Trophoblast cell (in vitro differentiated cells and primary cell): Measurements from ENCODE around the gene DISC1.

Experiments used
- DNase-seq, 2 donors: peaks; one replicate each; pipeline ENCODE4 v3.0.0-alpha.2; 2016
- H2AFZ ChIP-seq: 2 replicates; pipeline ENCODE4 v1.6.1; 2013; ENCODE audit warnings: low read length, moderate library complexity, mild to moderate bottlenecking; ENCODE audit not compliant: insufficient read depth, poor library complexity
- H2AK5ac ChIP-seq: 2 replicates; pipeline ENCODE4 v1.6.1; 2013; ENCODE audit warnings: mild to moderate bottlenecking, low read length
- H2BK120ac ChIP-seq: 2 replicates; pipeline ENCODE4 v1.6.1; 2013; ENCODE audit warnings: low read length, mild to moderate bottlenecking, moderate library complexity; ENCODE audit not compliant: insufficient read depth, poor library complexity
- H2BK12ac ChIP-seq: 2 replicates; pipeline ENCODE4 v1.6.1; 2013; ENCODE audit warnings: mild to moderate bottlenecking, low read length, moderate library complexity
- H2BK5ac ChIP-seq: 2 replicates; pipeline ENCODE4 v1.6.1; 2013; ENCODE audit warnings: low read length, low read depth, moderate library complexity, mild to moderate bottlenecking; ENCODE audit not compliant: poor library complexity
- H3K14ac ChIP-seq: 2 replicates; pipeline ENCODE4 v1.6.1; 2013; ENCODE audit warnings: mild to moderate bottlenecking, low read length
- H3K18ac ChIP-seq: 2 replicates; pipeline ENCODE4 v1.6.1; 2013; ENCODE audit warnings: mild to moderate bottlenecking, low read length
- H3K23ac ChIP-seq: 2 replicates; pipeline ENCODE4 v1.6.1; 2013; ENCODE audit warnings: low read length
- H3K27ac ChIP-seq: 2 replicates; pipeline ENCODE4 v1.5.1; 2013; ENCODE audit warnings: low read depth, mild to moderate bottlenecking, inconsistent platforms, low read length, moderate library complexity
- H3K27me3 ChIP-seq: 2 replicates; pipeline ENCODE4 v1.6.1; 2013; ENCODE audit warnings: inconsistent platforms, mild to moderate bottlenecking, low read length, moderate library complexity; ENCODE audit not compliant: insufficient read depth
- H3K36me3 ChIP-seq, 2 experiments: 1 replicate in 1 of 2; 2 replicates in 1 of 2; pipeline ENCODE4 v1.6.1; 2013; ENCODE audit warnings: low read length in 2 of 2, mild to moderate bottlenecking in 2 of 2, moderate library complexity in 1 of 2; ENCODE audit not compliant: insufficient read depth in 2 of 2, control insufficient read depth in 1 of 2
- H3K4ac ChIP-seq: 2 replicates; pipeline ENCODE4 v1.6.1; 2013; ENCODE audit warnings: low read depth, mild to moderate bottlenecking, low read length, moderate library complexity
- H3K4me1 ChIP-seq, 2 experiments: 1 replicate in 1 of 2; 2 replicates in 1 of 2; pipeline ENCODE4 v1.6.1; 2013; ENCODE audit warnings: low read length in 2 of 2, mild to moderate bottlenecking in 2 of 2, moderate library complexity in 1 of 2; ENCODE audit not compliant: insufficient read depth in 2 of 2, control insufficient read depth in 1 of 2
- H3K4me2 ChIP-seq: 2 replicates; pipeline ENCODE4 v1.6.1; 2013; ENCODE audit warnings: inconsistent platforms, mild to moderate bottlenecking, low read length, moderate library complexity
- H3K4me3 ChIP-seq: 2 replicates; pipeline ENCODE4 v1.5.1; 2013; ENCODE audit warnings: mild to moderate bottlenecking, low read depth, low read length, inconsistent platforms
- H3K79me1 ChIP-seq: one replicate; pipeline ENCODE4 v1.6.1; 2013; ENCODE audit warnings: low read length
- H3K79me2 ChIP-seq: 2 replicates; pipeline ENCODE4 v1.6.1; 2013; ENCODE audit warnings: low read length, mild to moderate bottlenecking; ENCODE audit not compliant: control insufficient read depth, insufficient read depth, poor library complexity
- H3K9ac ChIP-seq: 2 replicates; pipeline ENCODE4 v1.6.1; 2013; ENCODE audit warnings: mild to moderate bottlenecking, low read length
- H3K9me3 ChIP-seq: 2 replicates; pipeline ENCODE4 v1.6.1; 2013; ENCODE audit warnings: low read depth, mild to moderate bottlenecking, control low read depth, inconsistent platforms, low read length; ENCODE audit not compliant: insufficient read depth
- H4K12ac ChIP-seq: 2 replicates; pipeline ENCODE4 v1.6.1; 2013; ENCODE audit warnings: low read depth, mild to moderate bottlenecking, low read length, moderate library complexity
- H4K8ac ChIP-seq: 2 replicates; pipeline ENCODE4 v1.6.1; 2013; ENCODE audit warnings: low read depth, mild to moderate bottlenecking, low read length, moderate library complexity
- H4K91ac ChIP-seq: one replicate; pipeline ENCODE4 v1.6.1; 2013; ENCODE audit warnings: low read depth, mild to moderate bottlenecking, low read length, moderate library complexity
- whole genome bisulfite sequencing: extraction: QIAGEN DNeasy Blood & Tissue Kit; methylation state at CpG from one replicate; pipeline ENCODE4 v1.1.7; 2013; ENCODE audit warnings: missing lambda C conversion rate; ENCODE audit not compliant: insufficient read length, insufficient coverage; ENCODE audit errors: extremely low coverage; 5-methylcytosine and 5-hydroxymethylcytosine counted together

DISC1 gene

GRCh38 chr1:232057896-232058274 is 431.3 kb downstream of the DISC1 start:
- no CpG with 5 or more reads among the region's 1 CpG for WGBS
- Histone ChIP-seq H2AK5ac (no peak overlapping the region), H3K4me1 (no peaks in the 10 kb centered on the region), H4K91ac (no peak overlapping the region), H3K9me3 (peaks cover 2% of the 10 kb centered on the region), H3K4ac (no peak overlapping the region), H3K18ac (no peak overlapping the region), H4K8ac (no peak overlapping the region), H4K12ac (no peak overlapping the region), H3K27me3 (peaks cover 1% of the 10 kb centered on the region), H3K36me3 (no peaks in the 10 kb centered on the region), H2BK12ac (no peak overlapping the region), H3K9ac (no peak overlapping the region), H3K27ac (no peak overlapping the region), H2BK120ac (no peak overlapping the region), H3K79me2 (no peaks in the 10 kb centered on the region), H3K14ac (no peak overlapping the region), H2AFZ (no peak overlapping the region), H3K4me2 (no peak overlapping the region), H3K4me3 (no peak overlapping the region), H3K23ac (no peak overlapping the region), H2BK5ac (no peak overlapping the region), H3K79me1 (no peaks in the 10 kb centered on the region)
- DNase-seq: no peak

GRCh38 chr1:232059726-232060374 is 433.3 kb downstream of the DISC1 start:
- Histone ChIP-seq H3K23ac (no peak overlapping the region), H3K4me1 (no peaks in the 10 kb centered on the region), H3K4me2 (no peak overlapping the region), H3K79me1 (no peaks in the 10 kb centered on the region), H3K4ac (no peak overlapping the region), H3K18ac (no peak overlapping the region), H3K27ac (no peak overlapping the region), H3K14ac (no peak overlapping the region), H4K12ac (no peak overlapping the region), H3K9me3 (peaks cover 2% of the 10 kb centered on the region), H3K4me3 (no peak overlapping the region), H2BK120ac (no peak overlapping the region), H3K9ac (no peak overlapping the region), H3K79me2 (no peaks in the 10 kb centered on the region), H4K8ac (no peak overlapping the region), H2BK12ac (no peak overlapping the region), H3K36me3 (no peaks in the 10 kb centered on the region), H4K91ac (no peak overlapping the region), H2AK5ac (no peak overlapping the region), H2BK5ac (no peak overlapping the region), H3K27me3 (peaks cover 2% of the 10 kb centered on the region), H2AFZ (no peak overlapping the region)
- WGBS: no CpG with 5 or more reads among the region's 8 CpGs
- DNase-seq: no peak

- no peak overlapping the region for H4K91ac ChIP-seq
- no peak overlapping the region for H2AFZ ChIP-seq
- no peak overlapping the region for H3K4ac ChIP-seq
- no peak overlapping the region for H4K8ac ChIP-seq
- H3K18ac ChIP-seq: no peak overlapping the region
- H3K27ac ChIP-seq: no peak overlapping the region
- no peaks in the 10 kb centered on the region for H3K79me1 ChIP-seq
- H2BK5ac ChIP-seq: no peak overlapping the region
- H3K9me3 ChIP-seq: no peaks in the 10 kb centered on the region
- H3K4me1 ChIP-seq: no peaks in the 10 kb centered on the region
- H3K79me2 ChIP-seq: no peaks in the 10 kb centered on the region
- no peak overlapping the region for H3K23ac ChIP-seq
- H3K4me3 ChIP-seq: no peak overlapping the region
- H3K36me3 ChIP-seq: no peaks in the 10 kb centered on the region
- no peak overlapping the region for H2BK12ac ChIP-seq
- no peak overlapping the region for H2AK5ac ChIP-seq
- H3K9ac ChIP-seq: no peak overlapping the region
- peaks cover 2% of the 10 kb centered on the region for H3K27me3 ChIP-seq
- no peak overlapping the region for H4K12ac ChIP-seq
- no peak overlapping the region for H2BK120ac ChIP-seq
- DNase-seq: no peak
- no peak overlapping the region for H3K14ac ChIP-seq
- H3K4me2 ChIP-seq: no peak overlapping the region
- no CpG with 5 or more reads among the region's 3 CpGs for WGBS
Observed at GRCh38 chr1:232062967-232063366, 436.4 kb downstream of the DISC1 start.

- no CpG with 5 or more reads among the region's 3 CpGs for WGBS
- no peaks in the 10 kb centered on the region for H3K9me3 ChIP-seq
Observed at GRCh38 chr1:232066521-232066920, 439.9 kb downstream of the DISC1 start.

More at GRCh38 chr1:232066521-232066920, 439.9 kb downstream of the DISC1 start:
- H4K8ac ChIP-seq: no peak overlapping the region
- no peak for DNase-seq
- H3K4me1 ChIP-seq: no peaks in the 10 kb centered on the region
- no peak overlapping the region for H2BK12ac ChIP-seq
- H3K23ac ChIP-seq: no peak overlapping the region
- peaks cover 2% of the 10 kb centered on the region for H3K27me3 ChIP-seq
- no peak overlapping the region for H3K18ac ChIP-seq
- H4K12ac ChIP-seq: no peak overlapping the region
- no peak overlapping the region for H2BK120ac ChIP-seq
- H3K14ac ChIP-seq: no peak overlapping the region
- H3K79me1 ChIP-seq: no peaks in the 10 kb centered on the region
- H2AFZ ChIP-seq: no peak overlapping the region
- no peak overlapping the region for H3K9ac ChIP-seq
- no peak overlapping the region for H3K4me3 ChIP-seq
- no peak overlapping the region for H2AK5ac ChIP-seq
- H2BK5ac ChIP-seq: no peak overlapping the region
- no peak overlapping the region for H3K4me2 ChIP-seq
- H3K4ac ChIP-seq: no peak overlapping the region
- no peak overlapping the region for H3K27ac ChIP-seq
- H3K36me3 ChIP-seq: no peaks in the 10 kb centered on the region
- H3K79me2 ChIP-seq: no peaks in the 10 kb centered on the region
- H4K91ac ChIP-seq: no peak overlapping the region
